H9 (cell line): ENCODE results near the gene SENP7. TPM values are rescaled to one million over a fixed set of nuclear protein-coding genes. Genes with fewer than 3 reads are reported as not detected.

ENCODE experiments used
- DNase-seq: peaks from one replicate; pipeline ENCODE4 v3.0.0-alpha.2; 2017
- H2AFZ ChIP-seq: one replicate; pipeline ENCODE4 v1.6.1; 2013; ENCODE audit warnings: mild to moderate bottlenecking, low read length, control low read depth, moderate library complexity
- H2AK5ac ChIP-seq: 2 replicates; pipeline ENCODE4 v1.6.1; 2013; ENCODE audit warnings: low read length, control low read depth, mixed read lengths; ENCODE audit not compliant: insufficient read length
- H2BK120ac ChIP-seq: one replicate; pipeline ENCODE4 v1.6.1; 2013; ENCODE audit warnings: low read depth, mild to moderate bottlenecking, low read length, control low read depth, inconsistent platforms; ENCODE audit not compliant: poor library complexity, severe bottlenecking
- H2BK12ac ChIP-seq: 2 replicates; pipeline ENCODE4 v1.6.1; 2013; ENCODE audit warnings: low read length, control low read depth, mixed read lengths, low read depth; ENCODE audit not compliant: insufficient read length
- H2BK15ac ChIP-seq: 2 replicates; pipeline ENCODE4 v1.6.1; 2013; ENCODE audit warnings: low read depth, low read length, control low read depth
- H2BK20ac ChIP-seq: one replicate; pipeline ENCODE4 v1.6.1; 2013; ENCODE audit warnings: low read depth, mild to moderate bottlenecking, low read length, control low read depth, inconsistent platforms; ENCODE audit not compliant: poor library complexity, severe bottlenecking
- H2BK5ac ChIP-seq: 2 replicates; pipeline ENCODE4 v1.6.1; 2013; ENCODE audit warnings: low read length, control low read depth, mixed read lengths; ENCODE audit not compliant: insufficient read length
- H3K14ac ChIP-seq: 2 replicates; pipeline ENCODE4 v1.6.1; 2013; ENCODE audit warnings: low read length, control low read depth; ENCODE audit not compliant: insufficient read depth
- H3K18ac ChIP-seq: 2 replicates; pipeline ENCODE4 v1.6.1; 2013; ENCODE audit warnings: low read depth, mild to moderate bottlenecking, mixed read lengths, low read length, control low read depth; ENCODE audit not compliant: insufficient read length
- H3K23ac ChIP-seq: 2 replicates; pipeline ENCODE4 v1.6.1; 2013; ENCODE audit warnings: low read length, control low read depth, mixed read lengths, low read depth; ENCODE audit not compliant: insufficient read length
- H3K23me2 ChIP-seq: 2 replicates; pipeline ENCODE4 v1.6.1; 2013; ENCODE audit warnings: low read depth, mild to moderate bottlenecking, mixed read lengths, low read length, control low read depth; ENCODE audit not compliant: insufficient read length, poor library complexity, severe bottlenecking
- H3K27ac ChIP-seq: 2 replicates; pipeline ENCODE4 v1.5.1; 2013; ENCODE audit warnings: low read length, control low read depth, mixed read lengths, low read depth; ENCODE audit not compliant: insufficient read length
- H3K27me3 ChIP-seq: 2 replicates; pipeline ENCODE4 v1.6.1; 2013; ENCODE audit warnings: low read length, control low read depth, inconsistent platforms; ENCODE audit not compliant: insufficient read depth
- H3K4ac ChIP-seq: 2 replicates; pipeline ENCODE4 v1.6.1; 2013; ENCODE audit warnings: low read depth, mild to moderate bottlenecking, control low read depth, inconsistent platforms, low read length, moderate library complexity
- H3K4me1 ChIP-seq: 2 replicates; pipeline ENCODE4 v1.6.1; 2013; ENCODE audit warnings: low read length, control low read depth, inconsistent platforms; ENCODE audit not compliant: insufficient read depth
- H3K4me2 ChIP-seq: 2 replicates; pipeline ENCODE4 v1.6.1; 2013; ENCODE audit warnings: low read length, control low read depth, mixed read lengths; ENCODE audit not compliant: insufficient read length, insufficient read depth
- H3K56ac ChIP-seq: 2 replicates; pipeline ENCODE4 v1.6.1; 2013; ENCODE audit warnings: low read depth, mild to moderate bottlenecking, mixed read lengths, low read length, control low read depth; ENCODE audit not compliant: insufficient read length
- H3K79me1 ChIP-seq: 2 replicates; pipeline ENCODE4 v1.6.1; 2013; ENCODE audit warnings: low read depth, mild to moderate bottlenecking, moderate library complexity, low read length, control low read depth, inconsistent platforms; ENCODE audit not compliant: insufficient read depth, poor library complexity, severe bottlenecking
- H3K79me2 ChIP-seq: 2 replicates; pipeline ENCODE4 v1.6.1; 2013; ENCODE audit warnings: low read length, control low read depth, inconsistent platforms; ENCODE audit not compliant: insufficient read depth
- H3K9ac ChIP-seq: 2 replicates; pipeline ENCODE4 v1.6.1; 2013; ENCODE audit warnings: low read length, control low read depth, mixed read lengths; ENCODE audit not compliant: insufficient read length; ENCODE audit errors: extremely low read depth
- H3K9me3 ChIP-seq: one replicate; pipeline ENCODE4 v1.6.1; 2013; ENCODE audit warnings: low read depth, low read length, inconsistent platforms; ENCODE audit not compliant: control insufficient read depth
- H3T11ph ChIP-seq: one replicate; pipeline ENCODE4 v1.6.1; 2013; ENCODE audit warnings: mild to moderate bottlenecking, low read length, control low read depth, inconsistent platforms
- H4K20me1 ChIP-seq: one replicate; pipeline ENCODE4 v1.6.1; 2013; ENCODE audit not compliant: control insufficient read depth, insufficient read length, insufficient read depth
- H4K5ac ChIP-seq: 2 replicates; pipeline ENCODE4 v1.6.1; 2013; ENCODE audit warnings: low read depth, mild to moderate bottlenecking, mixed read lengths, low read length, control low read depth; ENCODE audit not compliant: insufficient read length
- H4K8ac ChIP-seq: replicated peaks from 2 replicates; pipeline ENCODE4 v1.6.1; 2013; ENCODE audit warnings: low read length, control low read depth, mixed read lengths, low read depth; ENCODE audit not compliant: insufficient read length
- H4K91ac ChIP-seq: 2 replicates; pipeline ENCODE4 v1.6.1; 2013; ENCODE audit warnings: low read depth, mild to moderate bottlenecking, moderate library complexity, mixed read lengths, low read length, control low read depth; ENCODE audit not compliant: insufficient read length
- H3K27ac Mint-ChIP-seq, 3 experiments: 2 replicates in 2 of 3; 3 replicates in 1 of 3; pipeline ENCODE4 v1.8.0; 2020 to 2021; ENCODE audit warnings: mixed read lengths in 3 of 3, mild to moderate bottlenecking in 1 of 3, moderate library complexity in 1 of 3
- H3K27me3 Mint-ChIP-seq: 2 replicates; pipeline ENCODE4 v1.8.0; 2021; ENCODE audit warnings: low read depth, mild to moderate bottlenecking, moderate library complexity, mixed read lengths
- H3K36me3 Mint-ChIP-seq, 3 experiments: 2 replicates in 2 of 3; 3 replicates in 1 of 3; pipeline ENCODE4 v1.8.0; 2020 to 2021; ENCODE audit warnings: low read depth in 3 of 3, mixed read lengths in 3 of 3; ENCODE audit not compliant: insufficient read depth in 1 of 3
- H3K4me1 Mint-ChIP-seq, 2 experiments: 2 replicates each; pipeline ENCODE4 v1.8.0; 2020; ENCODE audit warnings: mixed read lengths in 2 of 2
- H3K4me3 Mint-ChIP-seq, 2 experiments: 2 replicates in 1 of 2; 3 replicates in 1 of 2; pipeline ENCODE4 v1.8.0; 2020 to 2021; ENCODE audit warnings: mild to moderate bottlenecking in 2 of 2, mixed read lengths in 2 of 2, moderate library complexity in 1 of 2
- H3K9me3 Mint-ChIP-seq, 2 experiments: 2 replicates in 1 of 2; 3 replicates in 1 of 2; pipeline ENCODE4 v1.8.0; 2020; ENCODE audit warnings: mild to moderate bottlenecking in 2 of 2, mixed read lengths in 2 of 2, moderate library complexity in 1 of 2
- WGBS: extraction: QIAGEN DNeasy Blood & Tissue Kit; methylation state at CpG from one replicate; pipeline ENCODE4 v1.1.7; 2013; ENCODE audit warnings: missing lambda C conversion rate, low lambda C conversion rate, mixed read lengths; ENCODE audit not compliant: insufficient read length; ENCODE audit errors: extremely low coverage; 5-methylcytosine and 5-hydroxymethylcytosine counted together
- total RNA-seq: library from RNA; stranded (reverse); gene quantifications from 2 replicates; pipeline ENCODE4 v1.2.1, GENCODE V29; 2021
- TF ChIP-seq, protein P1 (sequence below): fragments of 200-600 bp; sonication (generic); conservative IDR thresholded peaks from 3 replicates; pipeline ENCODE4 v1.8.0; 2021; ENCODE audit warnings: antibody characterized with exemption, mild to moderate bottlenecking

SENP7 gene
- total RNA-seq, 1 experiment from 2014 or later = 8.4 TPM

- H3K23ac ChIP-seq = no peak overlapping the region
- Mint-ChIP-seq H3K27ac (no peak overlapping the region), H3K27me3 (no peaks in the 10 kb centered on the region; the same call in 1 of the 2 replicates), H3K36me3 (no peaks in the 10 kb centered on the region), H3K4me1 (peaks cover 0 to 4% of the 10 kb centered on the region in 2 experiments; a peak in 1 of 4 replicates), H3K9me3 (no peaks in the 10 kb centered on the region), H3K4me3 (no peak overlapping the region)
- no CpG with 5 or more reads among the region's 2 CpGs for WGBS
- no peak overlapping the region for H4K8ac ChIP-seq
- H2BK120ac ChIP-seq = no peak overlapping the region
- no peak overlapping the region for H2AFZ ChIP-seq
- H3K14ac ChIP-seq = no peak overlapping the region
- H3K4me1 ChIP-seq = no peaks in the 10 kb centered on the region
- H3K79me1 ChIP-seq = no peaks in the 10 kb centered on the region
- no peak overlapping the region for H2BK15ac ChIP-seq
- no peak overlapping the region for H3K18ac ChIP-seq
- no peak overlapping the region for H2BK12ac ChIP-seq
- no peak overlapping the region for H3K4ac ChIP-seq
- no peaks in the 10 kb centered on the region for H3K79me2 ChIP-seq
- DNase-seq = no peak
- no peak overlapping the region for H4K5ac ChIP-seq
- H3K9ac ChIP-seq = no peak overlapping the region
- no peak overlapping the region for H4K91ac ChIP-seq
- H3K27me3 ChIP-seq = no peaks in the 10 kb centered on the region
- H2BK5ac ChIP-seq = no peak overlapping the region
- no peaks in the 10 kb centered on the region for H3K23me2 ChIP-seq
- H3K9me3 ChIP-seq = no peaks in the 10 kb centered on the region
- H2BK20ac ChIP-seq = no peak overlapping the region
- no peak overlapping the region for H3K4me2 ChIP-seq
- no peaks in the 10 kb centered on the region for H4K20me1 ChIP-seq
- TF ChIP-seq, protein P1, sequence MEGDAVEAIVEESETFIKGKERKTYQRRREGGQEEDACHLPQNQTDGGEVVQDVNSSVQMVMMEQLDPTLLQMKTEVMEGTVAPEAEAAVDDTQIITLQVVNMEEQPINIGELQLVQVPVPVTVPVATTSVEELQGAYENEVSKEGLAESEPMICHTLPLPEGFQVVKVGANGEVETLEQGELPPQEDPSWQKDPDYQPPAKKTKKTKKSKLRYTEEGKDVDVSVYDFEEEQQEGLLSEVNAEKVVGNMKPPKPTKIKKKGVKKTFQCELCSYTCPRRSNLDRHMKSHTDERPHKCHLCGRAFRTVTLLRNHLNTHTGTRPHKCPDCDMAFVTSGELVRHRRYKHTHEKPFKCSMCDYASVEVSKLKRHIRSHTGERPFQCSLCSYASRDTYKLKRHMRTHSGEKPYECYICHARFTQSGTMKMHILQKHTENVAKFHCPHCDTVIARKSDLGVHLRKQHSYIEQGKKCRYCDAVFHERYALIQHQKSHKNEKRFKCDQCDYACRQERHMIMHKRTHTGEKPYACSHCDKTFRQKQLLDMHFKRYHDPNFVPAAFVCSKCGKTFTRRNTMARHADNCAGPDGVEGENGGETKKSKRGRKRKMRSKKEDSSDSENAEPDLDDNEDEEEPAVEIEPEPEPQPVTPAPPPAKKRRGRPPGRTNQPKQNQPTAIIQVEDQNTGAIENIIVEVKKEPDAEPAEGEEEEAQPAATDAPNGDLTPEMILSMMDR = no peak
- no peak overlapping the region for H3K56ac ChIP-seq
- H3K27ac ChIP-seq = no peak overlapping the region
- no peak overlapping the region for H3T11ph ChIP-seq
- H2AK5ac ChIP-seq = no peak overlapping the region
Observed at GRCh38 chr3:101288294-101288693, 224.7 kb downstream of the SENP7 start.
